LHCN-M2 (cell line): ENCODE data around the gene SETD3. TPM values are rescaled to one million over a fixed set of nuclear protein-coding genes. Genes with fewer than 3 reads are reported as not detected.

ENCODE experiments used
- DNase-seq: peaks from one replicate; pipeline ENCODE4 v3.0.0-alpha.2; 2012; ENCODE audit warnings: low read depth
- total RNA-seq: library from RNA; depleted of rRNA; stranded (reverse); fragments of >200 nt; gene quantifications from 2 replicates; pipeline ENCODE4 v1.2.3, GENCODE V29; 2014

SETD3 gene
- total RNA-seq, 1 experiment from 2014 or later: 48.5 TPM

GRCh38 chr14:99516871-99517642 lies 36.4 kb upstream of the SETD3 start:
- DNase-seq: no peak

- DNase-seq: no peak
These were observed 35.7 kb upstream of the SETD3 start for GRCh38 chr14:99516156-99516870.

DNA sequence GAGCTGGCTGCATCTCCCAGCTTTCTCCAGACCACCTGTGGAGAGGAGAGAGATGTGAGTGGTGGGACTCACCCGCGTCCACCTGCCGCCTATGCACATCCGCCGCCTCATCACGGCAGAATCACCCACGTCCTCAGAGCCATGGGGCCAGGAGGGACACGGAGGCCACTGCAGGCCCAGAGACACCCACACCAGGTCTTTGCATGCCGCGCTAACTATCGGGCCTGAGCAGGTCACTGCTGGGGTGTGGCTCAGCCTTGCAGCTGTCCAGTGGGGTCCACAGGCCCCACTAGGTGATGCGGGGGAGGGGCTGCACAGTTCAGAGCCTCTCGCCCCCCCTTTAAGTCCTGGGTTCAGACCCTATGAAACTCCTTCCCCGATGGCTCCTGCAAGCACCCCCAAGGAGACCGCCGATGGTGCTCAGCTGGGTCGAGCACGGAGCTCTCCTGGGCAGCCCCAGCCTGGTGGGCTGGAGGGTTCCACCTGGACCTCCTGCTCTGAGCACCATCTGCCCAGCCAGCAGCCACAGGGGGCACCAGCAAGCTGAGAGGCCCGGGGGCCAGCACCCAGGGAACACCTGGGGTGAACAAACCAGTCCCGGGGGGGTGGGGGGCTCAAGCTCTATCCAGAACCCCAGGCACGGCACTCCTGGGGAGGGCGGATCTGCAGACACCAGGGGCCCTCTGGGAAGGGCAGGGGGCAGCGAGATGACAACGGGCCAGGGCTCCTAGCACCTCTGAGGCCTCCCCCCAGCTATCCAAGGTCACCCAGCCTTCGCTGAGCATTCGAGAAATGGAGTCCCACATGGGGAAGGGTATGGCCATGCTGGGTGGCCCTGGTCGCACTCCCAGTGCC lies 34.9 kb upstream of the SETD3 start:
- no peak for DNase-seq

DNA sequence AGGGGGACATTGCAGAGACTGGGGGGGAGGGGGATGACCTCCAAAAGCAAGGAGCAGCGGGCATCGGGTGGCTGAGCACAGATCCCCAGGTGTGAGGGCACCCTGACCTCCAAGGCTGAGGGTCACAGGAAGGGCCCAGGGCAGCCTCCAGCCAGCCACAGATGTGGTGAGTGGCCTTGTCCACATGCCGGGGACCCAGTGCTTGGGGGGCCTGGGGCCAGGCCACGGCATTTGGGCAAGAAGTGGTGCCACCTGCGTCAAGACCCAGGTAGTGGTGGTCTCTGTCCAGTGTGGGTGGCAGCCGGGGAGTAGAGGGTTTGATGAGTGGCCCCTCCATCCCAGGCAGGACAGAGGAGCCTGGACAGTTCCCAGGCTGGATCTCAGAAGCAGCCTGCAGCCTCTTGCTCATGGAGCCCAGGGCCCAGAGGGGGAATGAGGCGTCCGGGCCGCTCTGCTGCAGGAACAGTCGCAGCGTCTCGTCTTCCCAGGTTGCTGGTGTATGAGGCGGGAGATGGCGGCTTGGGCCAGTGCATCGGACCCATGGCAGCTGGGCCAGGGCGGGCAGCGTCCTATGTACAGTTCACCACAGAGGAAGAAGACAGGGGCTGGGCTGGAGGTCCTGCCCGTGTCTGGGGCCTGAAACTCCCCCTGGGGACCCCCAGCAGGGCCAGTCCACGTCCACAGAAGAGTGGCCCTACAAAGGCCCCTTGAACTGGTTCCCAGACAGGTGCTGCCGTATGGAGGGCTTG lies 34.1 kb upstream of the SETD3 start:
- no peak for DNase-seq

GRCh38 chr14:99513946-99514551 lies 33.4 kb upstream of the SETD3 start:
- no peak for DNase-seq

DNA sequence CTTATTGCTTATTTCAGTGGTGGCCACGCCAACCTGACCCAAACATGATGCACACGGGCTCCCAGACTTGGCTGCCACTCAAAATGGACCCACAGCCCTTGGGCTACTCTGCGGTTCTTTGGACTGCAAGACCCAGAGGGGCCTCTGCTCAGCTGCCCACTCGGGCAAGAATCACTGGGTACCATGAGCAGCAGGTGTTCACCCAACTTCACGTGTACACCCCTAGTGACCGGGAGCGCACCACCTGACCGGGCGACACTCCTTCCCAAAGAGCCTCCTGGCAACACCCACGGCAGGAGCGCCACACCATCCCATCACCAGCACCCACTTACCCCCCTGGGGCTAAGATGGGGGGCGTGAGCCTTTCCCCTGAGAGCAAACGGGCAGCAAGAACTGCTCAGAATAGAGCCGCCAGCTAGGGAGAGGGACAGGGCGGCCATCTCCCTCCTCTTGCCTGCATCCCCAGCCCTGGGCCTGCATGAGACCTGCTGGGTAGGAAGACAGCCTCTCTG lies 32.6 kb upstream of the SETD3 start:
- DNase-seq: no peak

GRCh38 chr14:99512571-99513182 lies 32.0 kb upstream of the SETD3 start:
- no peak for DNase-seq

DNA sequence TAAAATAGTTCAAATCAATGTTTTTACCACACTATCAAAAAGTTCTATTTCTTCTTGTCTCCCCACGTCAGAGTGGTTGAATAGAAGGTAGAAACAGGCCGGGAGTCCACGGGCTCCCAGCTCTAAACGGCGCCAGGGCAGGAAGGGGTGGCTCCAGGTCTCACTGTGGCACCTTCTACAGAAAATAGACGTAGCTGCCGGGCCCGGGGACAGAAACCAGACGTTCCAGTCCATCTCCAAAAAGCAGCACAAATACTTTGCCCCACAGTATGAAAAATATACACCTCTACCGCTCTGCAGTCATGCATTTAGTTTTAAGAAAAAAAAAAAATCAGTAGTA lies 31.4 kb upstream of the SETD3 start:
- DNase-seq: no peak

GRCh38 chr14:99511421-99512109 lies 30.9 kb upstream of the SETD3 start:
- DNase-seq: no peak

DNA sequence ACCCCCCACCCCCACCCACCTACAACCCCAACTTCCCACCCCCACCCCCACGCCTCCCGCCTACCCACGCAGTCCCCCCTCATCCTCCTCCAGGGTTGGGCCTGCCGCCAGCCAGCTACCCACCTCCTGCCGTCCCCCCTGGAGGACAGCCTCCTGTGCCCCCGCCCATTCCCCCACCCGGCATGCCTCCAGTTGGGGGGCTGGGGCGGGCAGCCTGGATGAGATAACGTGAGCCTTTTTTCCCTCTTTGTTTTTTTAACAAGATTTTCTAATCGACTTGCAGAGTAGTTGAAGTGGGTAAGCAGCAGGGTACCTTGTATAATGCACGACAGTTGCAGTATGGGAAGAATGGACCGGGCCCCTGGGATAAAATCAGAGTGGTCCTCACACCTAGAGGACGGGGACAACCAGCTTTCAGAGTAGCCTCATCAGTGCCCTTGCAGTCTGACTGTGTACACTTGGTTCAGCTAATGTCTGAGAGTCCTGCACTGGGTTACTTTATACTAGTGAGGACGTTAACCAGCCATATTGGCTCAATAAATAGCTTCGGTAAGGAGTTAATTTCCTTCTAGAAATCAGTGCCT lies 30.0 kb upstream of the SETD3 start:
- no peak for DNase-seq

GRCh38 chr14:99509871-99510555 lies 29.4 kb upstream of the SETD3 start:
- DNase-seq: no peak

DNA sequence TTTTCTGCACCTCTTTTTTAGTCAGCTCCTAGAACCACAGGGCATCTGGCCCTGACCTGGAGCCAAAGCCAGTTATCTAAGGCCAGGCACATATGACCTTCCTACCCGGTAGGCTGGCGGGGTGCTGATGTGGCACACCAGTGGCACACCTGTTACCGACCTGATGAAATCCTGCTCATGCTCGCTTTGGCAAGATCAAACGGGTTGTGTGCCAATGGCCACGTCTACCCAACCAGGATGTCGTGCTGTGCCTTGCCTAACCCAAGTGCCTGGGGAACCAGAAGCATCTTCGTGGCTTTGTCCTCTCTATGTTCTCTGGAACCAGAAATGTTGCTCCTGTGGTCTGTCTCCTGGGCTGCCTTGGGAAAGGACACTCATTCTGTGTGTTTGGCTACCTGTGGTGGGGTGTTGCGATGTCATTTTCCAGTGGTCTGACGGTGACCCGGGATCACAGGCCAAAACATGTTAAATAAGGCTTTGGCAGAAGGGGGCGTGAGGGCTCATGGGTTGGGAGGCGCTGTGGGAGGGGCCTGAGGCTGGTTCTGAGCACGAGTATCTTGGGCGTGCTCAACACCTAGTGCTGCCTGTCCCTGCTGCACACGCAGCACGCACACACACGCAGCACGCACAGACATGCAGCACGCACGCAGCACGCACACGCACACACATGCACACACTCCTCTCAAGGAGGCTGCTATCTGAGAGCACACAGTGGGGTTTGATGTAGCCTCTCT lies 28.4 kb upstream of the SETD3 start:
- DNase-seq: no peak

- no peak for DNase-seq
These were observed 27.4 kb upstream of the SETD3 start for GRCh38 chr14:99507860-99508640.

- no peak for DNase-seq
These were observed 25.6 kb upstream of the SETD3 start for GRCh38 chr14:99506276-99506675.

GRCh38 chr14:99505089-99505488 lies 24.4 kb upstream of the SETD3 start:
- no peak for DNase-seq

DNA sequence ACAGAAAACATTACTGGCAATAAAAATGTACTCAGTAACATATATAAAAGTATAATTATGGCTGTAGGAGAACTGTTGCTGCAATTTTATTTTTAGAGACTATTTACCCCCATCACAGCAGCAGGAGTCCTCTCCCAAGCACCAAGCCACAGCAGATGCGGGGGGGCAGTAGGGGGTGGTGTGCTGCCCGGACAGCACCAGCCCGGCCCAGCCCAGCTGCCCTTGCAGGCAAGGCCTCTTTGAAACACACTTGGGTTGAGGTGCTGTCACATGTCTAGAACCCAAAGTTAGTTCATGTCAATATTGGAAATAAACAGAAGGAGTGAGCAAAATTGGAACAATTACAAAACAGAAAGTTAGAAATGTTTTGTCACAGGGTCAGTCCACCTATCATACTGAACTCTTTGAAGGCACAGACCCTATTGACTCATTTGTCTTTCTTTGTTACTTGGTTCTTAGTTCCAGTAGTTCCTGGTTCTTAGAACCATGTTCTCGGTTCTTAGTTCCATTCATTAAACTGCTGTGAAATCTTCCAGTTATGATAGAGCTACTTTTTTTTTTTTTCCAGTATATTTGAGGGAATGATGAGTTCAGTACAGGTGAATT lies 23.3 kb upstream of the SETD3 start:
- no peak for DNase-seq

GRCh38 chr14:99502989-99503421 lies 22.3 kb upstream of the SETD3 start:
- no peak for DNase-seq
